Measurements from ENCODE around the gene SLC22A15.
"Not testable (repeated sequence)": the region's sequence is repeated elsewhere in the genome, so short reads cannot be mapped to it uniquely, and the experiment has no call there.

SLC22A15 gene

GRCh38 chr1:116044071-116044470 lies 67.8 kb downstream of the SLC22A15 start:
- no peak for DNase-seq

- DNase-seq: not testable (repeated sequence)
These were observed 70.6 kb downstream of the SLC22A15 start for GRCh38 chr1:116046933-116047332.

GRCh38 chr1:116051896-116052295 lies 75.6 kb downstream of the SLC22A15 start:
- DNase-seq: not testable (repeated sequence)

- no peak for DNase-seq
These were observed 85.9 kb downstream of the SLC22A15 start for GRCh38 chr1:116062201-116062600.

GRCh38 chr1:116064616-116065015 lies 88.3 kb downstream of the SLC22A15 start:
- no peak for DNase-seq

GRCh38 chr1:116066868-116067565 lies 90.7 kb downstream of the SLC22A15 start:
- DNase-seq: no peak

- DNase-seq: no peak
These were observed 91.2 kb downstream of the SLC22A15 start for GRCh38 chr1:116067566-116067890.

GRCh38 chr1:116075575-116075974 lies 99.3 kb downstream of the SLC22A15 start:
- DNase-seq: no peak

GRCh38 chr1:116075990-116076389 lies 99.7 kb downstream of the SLC22A15 start:
- no peak for DNase-seq

- no peak for DNase-seq
These were observed 100.5 kb downstream of the SLC22A15 start for GRCh38 chr1:116076831-116077230.

GRCh38 chr1:116078699-116079223 lies 102.4 kb downstream of the SLC22A15 start:
- no peak for DNase-seq

GRCh38 chr1:116087628-116088027 lies 111.3 kb downstream of the SLC22A15 start:
- no peak for DNase-seq

- DNase-seq: no peak
These were observed 113.6 kb downstream of the SLC22A15 start for GRCh38 chr1:116089870-116090269.

GRCh38 chr1:116091083-116091482 lies 114.8 kb downstream of the SLC22A15 start:
- DNase-seq: no peak

- DNase-seq: no peak
These were observed 116.6 kb downstream of the SLC22A15 start for GRCh38 chr1:116092752-116093489.

GRCh38 chr1:116095027-116095426 lies 118.7 kb downstream of the SLC22A15 start:
- DNase-seq: no peak

- DNase-seq: no peak
These were observed 119.8 kb downstream of the SLC22A15 start for GRCh38 chr1:116096013-116096618.

- no peak for DNase-seq
These were observed 121.3 kb downstream of the SLC22A15 start for GRCh38 chr1:116097626-116098025.

- DNase-seq: no peak
These were observed 123.1 kb downstream of the SLC22A15 start for GRCh38 chr1:116099379-116099778.

- no peak for DNase-seq
These were observed 123.6 kb downstream of the SLC22A15 start for GRCh38 chr1:116099919-116100318.

GRCh38 chr1:116104667-116105066 lies 128.4 kb downstream of the SLC22A15 start:
- no peak for DNase-seq

GRCh38 chr1:116105996-116106395 lies 129.7 kb downstream of the SLC22A15 start:
- DNase-seq: no peak

- no peak for DNase-seq
These were observed 130.3 kb downstream of the SLC22A15 start for GRCh38 chr1:116106646-116107045.

GRCh38 chr1:116107371-116107770 lies 131.1 kb downstream of the SLC22A15 start:
- no peak for DNase-seq

Data from suppressor macrophage treated with lipopolysaccharide for 4 hours (primary cell).